GM13976 (cell line): ENCODE data around the gene RSPH9.
"Not testable (repeated sequence)": the region's sequence is repeated elsewhere in the genome, so short reads cannot be mapped to it uniquely, and the experiment has no call there.

Experiments used
- DNase-seq: peaks from one replicate; pipeline ENCODE4 v3.0.0; 2012; ENCODE audit warnings: low spot score
- CTCF ChIP-seq: IDR thresholded peaks from 2 replicates; pipeline ENCODE4 v1.5.1; 2012; ENCODE audit warnings: borderline replicate concordance, mild to moderate bottlenecking; ENCODE audit not compliant: insufficient read depth; ENCODE audit errors: extremely low read depth, missing control alignments, control extremely low read depth
- in situ Hi-C: fragments of 300-500 bp; cut with MboI; formaldehyde crosslinking; loops from one replicate; pipeline ENCODE4 v1.12.0; 2022; ENCODE audit warnings: low sequenced_read_pairs, mixed read lengths, inconsistent platforms; ENCODE audit not compliant: unreplicated experiment

RSPH9 gene

GRCh38 chr6:43635387-43636307, 9.2 kb upstream of the RSPH9 start, which contains the start of gene MAD2L1BP:
TSS of gene MAD2L1BP (plus strand) at chr6:43635840. CDS start at chr6:43635876, 36 bp downstream.
- TF ChIP-seq CTCF: no peak
- in situ Hi-C loops: no loop called here
- peak; percentile 85 for DNase-seq

- in situ Hi-C loops: no loop called here
- no peak for TF ChIP-seq CTCF
- DNase-seq: no peak
Measured at GRCh38 chr6:43636308-43636659, 8.6 kb upstream of the RSPH9 start.

DNA sequence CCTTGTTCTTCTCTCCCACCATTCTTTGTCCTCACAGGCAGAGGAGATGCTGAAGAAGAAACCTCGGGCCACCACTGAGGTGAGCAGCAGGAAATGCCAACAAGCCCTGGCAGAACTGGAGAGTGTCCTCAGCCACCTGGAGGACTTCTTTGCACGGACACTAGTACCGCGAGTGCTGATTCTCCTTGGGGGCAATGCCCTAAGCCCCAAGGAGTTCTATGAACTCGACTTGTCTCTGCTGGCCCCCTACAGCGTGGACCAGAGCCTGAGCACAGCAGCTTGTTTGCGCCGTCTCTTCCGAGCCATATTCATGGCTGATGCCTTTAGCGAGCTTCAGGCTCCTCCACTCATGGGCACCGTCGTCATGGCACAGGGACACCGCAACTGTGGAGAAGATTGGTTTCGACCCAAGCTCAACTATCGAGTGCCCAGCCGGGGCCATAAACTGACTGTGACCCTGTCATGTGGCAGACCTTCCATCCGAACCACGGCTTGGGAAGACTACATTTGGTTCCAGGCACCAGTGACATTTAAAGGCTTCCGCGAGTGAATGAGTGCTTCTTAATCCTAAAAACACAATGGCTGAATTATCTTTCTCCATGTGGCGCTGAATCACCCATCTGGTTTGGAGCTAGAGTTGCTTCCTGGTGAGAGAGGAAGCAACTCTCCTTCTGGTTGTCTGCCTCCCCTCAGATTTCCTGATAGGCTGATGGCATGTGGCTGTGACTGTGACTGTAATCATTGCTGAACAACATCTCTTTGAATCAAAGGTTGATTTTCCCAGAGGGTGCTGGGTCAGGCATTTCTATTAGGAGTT, 4.6 kb upstream of the RSPH9 start:
- in situ Hi-C loops: no loop called here
- TF ChIP-seq CTCF: no peak

DNA sequence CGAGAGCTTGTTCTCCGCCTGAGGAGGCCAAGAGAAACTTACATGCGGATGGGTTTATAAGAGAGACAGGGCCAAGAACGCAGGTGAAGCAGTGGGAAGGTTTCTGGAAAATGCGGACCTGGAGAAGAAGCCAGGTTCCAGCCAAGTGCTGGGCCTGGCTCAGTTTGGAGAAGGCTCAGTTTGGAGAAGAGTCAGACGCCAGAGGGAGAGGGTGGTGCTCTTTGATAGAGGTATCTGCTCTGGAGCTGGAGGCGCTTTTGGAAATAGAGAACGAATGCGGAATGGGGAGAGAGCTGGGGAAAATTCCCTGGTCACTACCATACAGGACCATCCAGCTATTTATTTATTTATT, 753 bp downstream of the RSPH9 start:
- in situ Hi-C loops: no loop called here
- TF ChIP-seq CTCF: no peak
- DNase-seq: no peak

More for the DNA sequence above, 4.6 kb upstream of the RSPH9 start:
- no peak for DNase-seq

DNA sequence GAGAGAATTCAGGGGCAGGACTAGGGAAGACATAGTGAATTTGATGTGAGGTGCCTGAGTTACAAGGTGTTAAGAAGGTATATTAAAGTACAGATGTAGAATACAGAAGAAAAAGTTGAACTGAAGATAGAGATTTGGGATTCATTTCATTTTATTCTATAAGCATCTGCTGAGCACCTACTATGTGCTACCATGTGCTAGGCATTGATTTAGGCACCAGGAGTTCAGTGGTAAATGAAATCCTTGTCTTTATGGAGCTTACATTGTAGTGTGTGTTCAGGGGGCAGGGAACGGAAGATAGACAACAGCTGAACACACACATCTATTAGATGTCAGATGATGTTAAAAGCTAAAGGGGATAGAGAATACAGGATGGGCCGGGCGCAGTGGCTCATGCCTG, 2.8 kb downstream of the RSPH9 start:
- no peak for DNase-seq
- no peak for TF ChIP-seq CTCF
- in situ Hi-C loops: no loop called here

- in situ Hi-C loops: no loop called here
- DNase-seq: no peak
- TF ChIP-seq CTCF: no peak
Measured at GRCh38 chr6:43648248-43648647, 3.4 kb downstream of the RSPH9 start.

DNA sequence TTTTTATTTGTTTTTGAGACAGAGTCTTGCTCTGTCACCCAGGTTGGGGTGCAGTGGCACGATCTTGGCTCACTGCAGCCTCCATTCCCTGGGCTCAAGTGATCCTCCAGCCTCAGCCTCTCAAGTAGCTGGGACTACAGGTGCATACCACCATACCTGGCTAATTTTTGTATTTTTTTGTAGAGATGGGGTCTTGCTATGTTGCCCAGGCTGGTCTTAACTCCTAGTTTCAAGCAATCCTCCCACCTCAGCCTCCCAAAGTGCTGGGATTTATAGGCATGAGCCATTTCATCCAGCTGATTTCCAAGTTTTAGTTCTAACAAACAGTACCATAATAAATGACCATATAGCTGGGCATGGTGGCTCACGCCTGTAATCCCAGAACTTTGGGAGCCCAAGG, 8.0 kb downstream of the RSPH9 start:
- DNase-seq, in situ Hi-C loops: not testable (repeated sequence)
